ENCODE measurements around the gene PTPRN2.

The PTPRN2 gene

DNA sequence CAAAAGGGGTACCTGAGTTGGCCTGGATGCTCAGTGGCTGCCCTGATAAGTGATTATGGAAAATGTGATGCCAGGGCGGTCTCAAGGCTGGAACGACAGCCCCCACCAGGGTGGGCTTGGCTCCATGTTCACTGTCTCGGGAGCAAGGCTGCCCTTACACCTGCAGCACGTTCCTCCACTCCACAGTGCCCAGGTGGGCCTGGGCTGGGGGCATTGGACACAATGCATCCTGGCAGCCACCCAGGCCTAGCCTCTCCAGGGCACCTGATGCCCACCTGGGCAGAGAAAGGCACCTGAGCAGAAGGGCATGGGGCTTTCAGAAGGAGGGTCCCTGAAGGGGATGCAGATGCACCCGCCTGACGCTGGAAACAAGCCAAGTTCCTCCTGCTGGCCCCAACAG, 702.5 kb downstream of the PTPRN2 start:
- no peak for FAIRE-seq

DNA sequence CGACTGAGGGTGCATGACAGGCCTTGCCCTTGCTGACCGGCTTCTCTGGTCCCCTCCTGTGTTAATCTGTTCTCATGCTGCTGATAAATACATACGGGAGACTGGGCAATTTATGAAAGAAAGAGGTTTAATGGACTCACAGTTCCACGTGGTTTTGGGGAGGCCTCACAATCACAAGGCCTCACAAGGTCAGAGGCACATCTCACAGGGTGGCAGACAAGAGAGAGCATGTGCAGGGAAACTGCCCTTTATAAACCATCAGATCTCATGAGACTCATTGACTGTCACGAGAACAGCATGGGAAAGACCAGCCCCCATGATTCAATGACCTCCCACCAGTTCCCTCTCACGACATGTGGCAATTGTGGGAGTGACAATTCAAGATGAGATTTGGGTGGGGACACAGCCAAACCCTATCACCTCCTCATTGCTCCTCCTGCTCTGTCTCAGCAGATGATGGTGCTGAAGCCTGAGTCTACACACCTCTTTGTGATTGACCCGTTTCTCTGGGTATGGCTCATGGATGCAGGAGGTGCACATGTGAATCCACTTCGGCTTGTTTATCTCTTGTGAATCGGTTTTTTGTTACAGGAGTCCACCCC, 703.1 kb downstream of the PTPRN2 start:
- FAIRE-seq = no peak

DNA sequence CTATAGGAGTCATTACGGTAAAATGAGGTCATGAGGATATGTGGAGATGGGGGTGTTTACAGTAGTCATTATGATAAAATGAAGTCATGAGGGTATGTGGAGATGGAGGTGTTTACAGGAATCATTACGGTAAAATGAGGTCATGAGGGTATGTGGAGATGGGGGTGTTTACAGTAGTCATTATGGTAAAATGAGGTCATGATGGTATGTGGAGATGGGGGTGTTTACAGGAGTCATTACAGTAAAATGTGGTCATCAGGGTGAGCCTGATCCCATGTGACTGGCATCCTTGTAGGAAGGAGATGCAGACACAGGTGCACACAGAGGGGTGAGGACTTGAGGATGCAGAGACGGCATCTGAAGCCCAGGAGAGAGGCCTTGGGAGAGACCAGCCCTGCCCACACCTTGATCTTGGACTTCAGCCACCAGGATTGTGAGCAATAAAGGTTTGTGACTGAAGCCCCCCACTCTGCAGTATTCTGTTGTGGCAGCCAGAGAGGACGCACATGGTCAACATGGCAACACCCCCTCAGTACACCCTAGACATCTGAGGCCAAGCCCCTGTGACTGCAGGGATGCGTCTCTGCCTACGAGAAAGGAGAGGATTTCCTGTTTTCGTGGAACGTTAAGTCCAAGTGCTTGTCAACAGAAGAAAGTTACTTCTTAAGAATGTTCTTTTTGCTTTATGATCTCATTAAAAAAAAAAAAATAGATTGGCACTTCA, 706.4 kb downstream of the PTPRN2 start:
- FAIRE-seq = no peak

DNA sequence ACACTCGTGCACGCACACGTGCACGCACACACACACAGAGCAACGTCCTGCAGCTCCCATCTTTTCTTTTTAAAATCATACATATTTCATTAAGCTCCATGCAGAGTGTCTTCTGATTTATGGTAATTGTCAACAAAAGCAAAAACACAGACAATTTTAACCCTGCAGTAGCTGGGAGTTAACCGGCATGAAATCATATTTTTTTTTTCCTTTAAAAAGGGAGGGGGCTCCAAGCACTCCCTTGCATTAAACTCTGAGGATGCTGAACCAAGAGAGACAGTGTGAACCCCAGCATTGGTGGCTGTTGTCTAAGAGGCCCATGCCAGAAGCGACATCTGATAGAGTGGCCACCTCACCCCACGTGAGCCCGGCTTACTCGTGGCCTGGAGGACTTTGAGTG, 708.2 kb downstream of the PTPRN2 start:
- no peak for FAIRE-seq

DNA sequence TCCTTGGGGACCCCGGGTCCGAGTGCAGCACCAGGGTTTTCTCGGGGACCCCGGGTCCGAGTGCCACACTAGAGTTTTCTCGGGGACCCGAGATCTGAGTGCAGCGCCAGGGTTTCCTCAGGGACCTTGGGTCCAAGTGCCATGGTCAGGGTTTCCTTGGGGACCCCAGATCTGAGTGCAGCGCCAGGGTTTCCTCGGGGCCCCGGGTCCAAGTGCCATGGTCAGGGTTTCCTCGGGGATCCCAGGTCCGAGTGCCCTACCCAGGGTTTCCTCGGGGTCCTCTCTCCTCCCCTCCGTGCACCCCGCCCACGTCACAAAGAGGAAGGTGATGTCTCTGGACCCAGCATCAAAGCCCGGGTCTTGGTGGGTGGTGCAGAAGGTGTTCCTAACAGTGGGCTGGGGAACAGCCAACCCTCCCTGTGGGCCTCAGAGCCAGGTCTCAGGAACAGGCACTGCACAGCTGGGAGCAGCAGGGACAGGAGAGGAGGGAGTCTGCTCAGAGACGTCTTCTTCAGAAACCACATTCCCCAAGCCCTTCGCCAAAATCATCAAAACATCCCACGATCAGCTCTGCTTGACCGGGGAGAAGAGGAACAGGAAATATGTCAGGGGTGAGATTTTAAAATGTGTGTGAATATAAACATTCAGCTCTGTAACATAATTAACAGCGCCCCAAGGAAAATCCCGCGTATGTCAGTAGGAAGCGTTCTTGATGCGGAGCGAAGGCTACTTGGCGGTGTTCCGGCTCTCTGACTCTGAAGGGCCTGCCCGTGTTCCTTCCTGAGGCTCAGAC, 710.1 kb downstream of the PTPRN2 start:
- FAIRE-seq = no peak

DNA sequence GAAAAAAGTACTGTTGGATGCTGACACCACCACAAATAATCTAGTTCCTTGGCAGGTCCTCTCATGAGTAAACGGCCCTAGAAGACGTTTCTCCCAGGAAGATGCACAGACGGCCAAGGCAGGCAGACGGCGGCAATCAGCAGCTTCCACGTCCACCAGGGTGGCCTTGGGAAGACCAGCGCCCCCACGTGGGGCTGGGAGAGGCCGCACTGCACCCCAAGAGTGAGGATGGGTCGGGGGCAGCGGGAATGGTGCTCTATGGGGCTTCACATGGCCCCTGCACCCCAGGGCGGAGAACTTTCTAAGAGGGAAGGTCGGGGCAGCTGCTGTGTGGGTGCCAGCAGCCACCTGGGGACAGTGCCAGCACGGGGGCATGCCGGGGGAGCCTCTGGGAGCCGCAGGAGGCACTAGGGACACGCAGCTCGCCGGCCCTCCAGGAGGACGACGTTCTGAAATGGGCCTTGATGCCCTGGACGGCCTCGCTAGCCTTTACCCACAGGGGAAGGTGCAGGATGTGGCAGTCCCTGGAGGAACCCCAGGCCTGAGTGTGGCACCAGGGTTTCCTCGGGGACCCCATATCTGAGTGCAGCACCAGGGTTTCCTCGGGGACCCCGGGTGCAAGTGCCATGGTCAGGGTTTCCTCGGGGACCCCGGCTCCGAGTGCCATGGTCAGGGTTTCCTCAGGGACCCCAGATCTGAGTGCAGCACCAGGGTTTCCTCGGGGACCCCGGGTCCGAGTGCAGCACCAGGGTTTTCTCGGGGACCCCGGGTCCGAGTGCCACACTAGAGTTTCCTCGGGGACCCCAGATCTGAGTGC, 710.9 kb downstream of the PTPRN2 start:
- FAIRE-seq = no peak

DNA sequence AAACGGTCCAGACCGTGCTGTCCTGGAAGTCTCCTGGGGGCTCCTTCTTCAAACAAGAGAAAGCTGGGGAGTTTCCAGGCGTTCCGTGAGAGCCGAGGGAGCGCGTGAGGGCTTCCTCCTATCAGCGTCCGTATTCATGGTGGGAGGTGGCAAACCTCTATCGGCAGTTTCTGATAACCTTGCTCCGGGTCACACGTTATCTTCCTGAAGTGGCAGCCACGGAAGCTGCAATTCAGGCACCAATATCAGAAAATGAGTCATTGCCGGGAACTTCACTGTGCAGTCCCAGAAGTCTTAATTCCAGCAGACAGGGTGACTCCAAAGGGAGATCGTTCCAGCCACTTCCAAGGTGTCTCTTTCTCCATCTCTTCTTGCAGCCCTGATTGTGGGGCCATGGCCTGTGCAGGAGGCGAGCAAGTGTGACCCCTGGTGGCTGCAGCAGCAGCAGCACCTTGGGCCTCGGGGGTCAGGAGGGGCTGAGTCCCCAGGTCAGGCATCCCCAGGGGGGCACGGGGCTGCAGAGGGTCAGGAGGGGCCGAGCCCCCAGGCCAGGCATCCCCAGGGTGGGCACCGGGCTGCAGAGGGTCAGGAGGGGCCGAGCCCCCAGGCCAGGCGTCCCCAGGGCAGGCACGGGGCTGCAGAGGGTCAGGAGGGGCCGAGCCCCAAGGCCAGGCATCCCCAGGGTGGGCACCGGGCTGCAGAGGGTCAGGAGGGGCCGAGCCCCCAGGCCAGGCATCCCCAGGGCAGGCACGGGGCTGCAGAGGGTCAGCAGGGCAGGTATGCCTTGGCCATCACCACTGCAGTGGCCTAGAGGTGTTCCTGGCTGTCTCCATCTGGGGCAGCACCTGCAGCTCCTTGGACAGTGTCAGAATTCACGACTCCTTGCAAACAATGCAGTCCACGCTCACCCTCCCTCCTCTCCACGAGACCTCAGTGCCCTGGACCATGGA, 712.1 kb downstream of the PTPRN2 start:
- no peak for FAIRE-seq

DNA sequence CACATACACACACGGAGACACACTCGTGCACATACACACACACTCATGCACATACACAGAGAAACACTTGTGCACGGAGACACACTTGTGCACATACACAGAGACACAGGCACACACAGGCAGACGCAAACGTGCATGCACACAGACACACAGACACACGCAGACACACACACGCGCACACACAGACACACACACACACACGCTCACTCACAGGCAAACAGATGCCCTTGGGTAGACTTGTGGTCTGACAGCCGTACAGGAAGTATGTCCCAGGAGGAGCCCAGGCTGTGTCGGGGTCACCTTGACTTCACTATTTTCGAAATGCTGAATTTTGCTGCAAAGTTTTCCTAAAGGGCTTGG, 712.8 kb downstream of the PTPRN2 start:
- no peak for FAIRE-seq

DNA sequence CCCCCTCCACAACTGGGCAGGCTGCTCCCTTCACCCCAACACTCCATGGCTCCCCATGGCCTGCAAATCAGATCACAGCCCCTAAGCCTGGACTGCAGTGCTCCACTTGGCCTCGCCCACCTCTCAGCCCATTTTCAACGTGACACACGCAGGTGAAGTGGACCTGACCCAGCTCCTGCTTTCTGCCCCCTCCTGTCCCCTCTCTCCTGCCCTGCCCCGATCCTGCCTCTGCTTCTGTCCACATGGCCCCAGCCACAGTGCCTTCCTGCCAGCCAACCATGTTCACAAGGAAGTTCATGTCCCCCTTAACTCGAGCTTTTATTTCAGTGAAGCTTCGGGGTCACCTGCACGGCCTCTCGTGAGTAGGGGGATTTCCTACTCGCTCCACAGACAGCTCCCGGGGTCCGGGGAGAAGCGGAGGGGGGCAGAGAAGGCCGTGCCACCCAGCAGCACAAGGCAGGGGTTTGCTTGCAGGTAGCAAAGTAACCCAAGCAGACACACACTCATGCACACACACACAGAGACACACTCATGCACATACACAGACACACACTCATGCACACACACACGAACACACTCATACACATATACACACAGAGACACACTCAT, 713.3 kb downstream of the PTPRN2 start:
- FAIRE-seq = no peak

DNA sequence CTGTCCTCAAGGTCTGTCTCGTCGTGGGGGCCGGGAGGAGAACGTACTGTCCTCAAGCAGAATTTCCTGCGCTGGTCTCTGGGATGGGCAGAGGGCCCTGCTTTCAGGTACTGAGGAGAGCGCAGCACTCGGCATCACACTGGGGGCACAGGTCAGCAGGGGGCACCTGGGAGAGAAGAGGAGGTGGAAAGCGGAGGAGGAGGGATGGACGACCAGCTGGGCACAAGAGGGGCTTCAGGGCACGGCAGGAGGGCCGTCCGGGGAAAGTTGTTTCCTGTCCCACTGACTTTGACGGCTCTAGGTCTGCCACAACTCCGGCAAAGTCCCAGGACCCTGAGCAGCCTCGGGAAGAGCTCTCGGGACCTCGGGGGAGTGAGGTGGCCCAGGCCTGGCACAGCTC, 714.0 kb downstream of the PTPRN2 start:
- no peak for FAIRE-seq

DNA sequence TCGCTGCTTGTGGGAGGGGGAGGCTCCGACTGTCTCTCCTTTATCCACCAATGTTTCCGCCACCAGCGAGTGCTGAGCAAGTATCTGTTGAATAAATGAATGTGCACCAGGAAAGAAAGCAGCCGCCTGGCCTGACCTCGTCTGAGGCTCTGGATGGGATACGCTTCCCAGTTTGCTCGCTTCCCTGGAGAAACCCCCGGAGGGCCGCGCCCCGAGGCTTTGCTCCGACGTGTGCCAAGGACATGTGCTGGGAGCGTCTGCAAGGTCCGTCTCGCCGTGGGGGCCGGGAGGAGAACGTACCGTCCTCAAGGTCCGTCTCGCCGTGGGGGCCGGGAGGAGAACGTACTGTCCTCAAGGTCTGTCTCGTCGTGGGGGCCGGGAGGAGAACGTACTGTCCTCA, 714.4 kb downstream of the PTPRN2 start:
- no peak for FAIRE-seq

DNA sequence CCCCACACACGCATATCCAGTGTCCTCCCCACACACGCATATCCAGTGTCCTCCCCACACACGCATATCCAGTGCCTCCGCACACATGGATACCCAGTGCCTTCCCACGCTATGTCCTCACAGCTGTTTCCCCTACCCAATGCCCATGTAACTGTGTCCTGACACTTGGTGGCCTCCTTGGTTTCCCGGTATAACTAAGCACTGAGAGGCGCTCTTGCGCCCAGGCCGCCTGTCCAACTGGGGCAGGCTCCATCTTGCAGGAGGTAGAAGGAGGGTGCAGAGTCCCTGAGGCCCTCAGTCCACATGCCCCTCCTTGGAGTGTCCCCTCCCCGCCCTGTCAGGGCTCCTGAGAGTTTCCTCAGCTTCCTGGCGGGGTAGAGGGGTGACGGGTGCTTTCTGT, 715.2 kb downstream of the PTPRN2 start:
- no peak for FAIRE-seq

DNA sequence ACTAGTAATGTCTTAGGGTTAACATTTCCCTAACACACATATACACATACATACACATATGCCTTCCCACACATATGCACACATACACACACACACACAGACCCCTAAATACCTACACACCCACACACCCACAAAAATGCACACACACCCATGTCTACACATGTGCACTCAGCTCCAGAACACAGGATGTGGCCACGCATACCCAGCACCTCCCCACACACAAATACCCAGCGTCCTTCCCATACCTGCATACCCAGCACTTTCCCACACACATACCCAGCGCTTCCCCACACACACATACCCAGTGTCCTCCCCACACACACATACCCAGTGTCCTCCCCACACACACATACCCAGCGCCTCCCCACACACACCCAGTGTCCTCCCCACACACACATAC, 715.9 kb downstream of the PTPRN2 start:
- FAIRE-seq = no peak

DNA sequence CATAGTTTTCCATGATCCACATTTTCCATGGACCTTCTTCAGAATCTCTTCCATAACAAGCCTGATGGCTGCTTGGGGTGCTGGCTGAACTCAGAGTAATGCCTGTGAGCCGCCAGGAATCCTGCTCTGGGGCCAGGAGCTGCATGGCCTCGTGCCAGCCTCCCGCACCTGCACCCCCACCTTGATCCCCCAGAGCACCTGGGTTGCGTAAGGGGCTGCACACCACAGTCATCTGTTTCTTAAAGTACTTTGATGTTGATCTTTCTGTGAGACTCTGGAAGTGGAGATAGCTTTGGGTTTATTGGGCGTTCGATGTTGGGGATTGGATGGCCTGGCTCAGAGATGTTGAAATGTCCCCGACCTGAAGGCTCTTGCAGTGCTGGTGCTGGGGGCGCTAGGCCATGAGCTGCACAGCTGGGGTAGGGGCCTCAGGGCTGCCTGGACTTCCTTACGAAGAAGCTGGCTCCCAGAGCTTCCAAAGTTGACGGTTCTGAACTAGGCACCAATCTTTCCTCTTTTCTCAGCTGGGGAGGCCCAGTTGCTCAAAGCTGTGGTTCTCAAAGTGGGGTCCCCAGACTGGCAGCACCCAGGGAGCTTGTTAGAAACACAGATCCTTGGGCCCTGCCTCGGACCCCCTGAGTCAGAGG, 716.9 kb downstream of the PTPRN2 start:
- no peak for FAIRE-seq

DNA sequence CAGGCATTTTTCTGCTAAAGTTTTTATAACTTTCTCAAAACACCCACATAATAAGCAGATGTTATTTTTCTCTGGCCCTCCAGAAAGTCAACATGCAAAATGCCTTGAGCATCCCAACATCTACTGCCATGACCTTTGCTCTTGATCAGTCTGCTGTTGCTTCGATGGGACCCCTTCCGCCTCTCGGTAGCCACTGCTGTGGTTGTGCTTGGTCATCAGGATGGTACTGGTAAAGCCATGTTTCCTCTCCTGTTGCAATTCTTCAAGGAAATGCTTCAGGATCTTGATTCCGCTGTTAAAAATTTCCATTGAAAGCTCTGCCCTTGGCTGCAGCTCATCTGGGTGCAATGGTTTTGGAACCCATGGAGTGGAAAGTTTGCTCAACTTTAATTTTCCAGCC, 717.8 kb downstream of the PTPRN2 start:
- no peak for FAIRE-seq

DNA sequence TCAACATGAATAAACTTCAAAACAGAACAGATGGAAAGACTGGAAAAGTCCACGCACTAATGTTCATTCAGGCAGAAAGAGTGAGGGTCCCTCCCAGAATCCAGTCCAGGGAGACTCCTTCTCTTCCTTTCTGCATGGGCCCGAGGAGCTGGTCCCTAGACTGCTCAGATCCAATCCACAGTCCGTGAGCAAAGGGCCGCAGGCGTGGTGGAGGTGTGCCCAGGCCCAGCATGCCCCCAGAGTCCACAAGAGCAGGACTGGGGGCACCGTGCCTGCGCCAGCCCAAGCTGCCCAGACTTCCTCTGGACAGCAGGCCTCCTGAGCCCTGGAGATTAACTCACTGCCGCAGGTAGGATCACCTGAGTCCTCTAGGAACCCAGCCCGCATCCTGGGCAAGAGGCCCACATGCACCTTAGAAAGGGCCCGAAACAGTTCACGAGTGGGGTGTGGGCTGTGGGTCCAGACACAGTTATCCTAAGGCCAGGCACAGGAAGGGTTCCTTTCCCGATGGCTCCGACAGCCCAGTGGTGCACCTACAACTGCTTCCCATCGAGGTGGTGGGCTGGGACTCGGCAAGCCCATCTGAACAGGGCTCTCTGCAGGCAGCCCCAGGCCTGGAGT, 719.8 kb downstream of the PTPRN2 start:
- no peak for FAIRE-seq

DNA sequence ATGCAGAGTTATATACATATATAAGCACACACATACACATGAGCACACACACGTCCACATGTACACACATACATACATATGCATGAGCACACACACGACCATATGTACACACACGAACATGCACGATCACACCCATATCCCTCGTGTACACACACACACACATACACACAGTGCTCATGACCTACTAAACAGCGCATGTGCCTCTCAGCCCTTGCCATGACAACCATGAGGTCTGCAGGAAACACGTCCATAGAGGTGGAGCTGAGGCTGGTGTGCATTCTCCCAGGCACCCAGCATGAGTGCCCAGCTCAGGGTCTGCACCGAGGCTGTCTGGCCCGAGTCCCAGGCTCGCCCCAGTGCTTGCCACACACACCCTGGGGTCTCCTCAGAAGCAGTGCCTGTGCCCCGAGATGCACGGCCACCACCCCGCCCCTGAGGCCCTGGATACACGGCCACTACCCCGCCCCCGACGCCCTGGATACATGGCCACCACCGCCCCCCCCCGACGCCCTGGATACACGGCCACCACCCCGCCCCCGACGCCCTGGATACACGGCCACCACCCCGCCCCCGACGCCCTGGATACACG, 721.2 kb downstream of the PTPRN2 start:
- no peak for FAIRE-seq

DNA sequence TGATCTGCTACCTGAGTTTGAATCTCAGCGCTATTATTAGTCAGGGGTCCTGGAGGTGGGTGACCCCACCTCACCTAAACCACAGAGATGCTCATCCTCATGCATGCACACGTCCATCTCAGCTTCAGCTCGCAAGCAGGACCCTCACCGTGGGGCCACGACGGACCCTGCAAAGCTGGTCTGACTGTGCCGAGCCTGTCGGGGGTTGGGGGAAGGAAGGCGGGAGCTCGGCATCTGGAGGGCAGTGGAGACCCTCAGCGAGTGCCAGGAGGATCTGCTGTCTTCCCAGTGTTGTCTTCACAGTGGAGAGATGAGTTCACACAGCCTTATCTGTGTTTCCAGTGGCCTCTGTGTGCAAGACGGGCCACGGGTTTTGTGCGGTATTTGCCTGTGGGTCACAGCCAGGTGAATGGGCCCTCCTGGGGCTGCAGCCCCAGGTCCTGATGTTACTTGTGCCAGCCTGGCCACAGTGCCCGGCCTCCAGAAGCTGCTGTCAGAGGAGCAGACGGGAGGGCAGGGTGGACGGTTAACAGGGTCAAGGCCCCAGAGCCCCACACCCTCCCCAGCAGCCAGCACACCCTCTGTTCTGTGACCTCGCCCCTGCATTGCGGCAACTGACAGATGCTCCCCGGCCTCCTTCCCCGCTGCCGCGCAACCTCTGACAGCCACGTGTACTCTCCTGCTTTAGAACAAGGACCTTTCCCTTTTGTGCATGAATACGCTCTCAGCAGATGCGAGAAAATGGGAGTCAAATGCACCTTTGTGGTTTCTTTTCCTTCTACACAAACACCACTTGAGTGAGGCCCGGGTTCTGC, 722.1 kb downstream of the PTPRN2 start:
- no peak for FAIRE-seq

DNA sequence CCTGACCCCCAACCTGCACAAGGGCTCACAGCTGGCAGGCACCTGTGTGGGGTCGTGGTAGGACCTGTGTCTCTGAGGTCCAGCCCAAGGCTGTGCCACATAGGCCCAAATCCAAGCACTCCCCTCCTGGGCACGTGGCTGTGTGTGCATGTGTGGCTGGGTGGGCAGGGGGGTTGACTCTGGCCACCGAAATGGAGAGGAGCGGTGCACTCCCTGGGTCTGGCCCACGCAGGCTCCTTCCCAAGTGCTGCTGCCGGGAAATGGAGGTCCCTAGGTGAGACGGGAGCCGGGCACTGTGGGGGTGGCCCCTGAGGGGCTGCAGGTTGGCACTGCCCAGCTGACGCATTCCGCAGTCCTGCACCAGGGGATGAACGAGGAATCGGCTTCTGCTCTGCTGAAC, 722.7 kb downstream of the PTPRN2 start:
- FAIRE-seq = no peak

Data from islet of Langerhans (tissue), 1 donor.